Spleen (tissue), 11 donors: Measurements from ENCODE around the gene CIAPIN1. TPM values are rescaled to one million over a fixed set of nuclear protein-coding genes. Genes with fewer than 3 reads are reported as not detected.

Experiments used
- DNase-seq: peaks from one replicate; pipeline ENCODE4 v3.0.0-alpha.2; 2020
- H3K27ac ChIP-seq, 8 donors: fragments of 200-600 bp; sonication (generic) in 7 of 8; 1 replicate in 4 of 8; 2 replicates in 4 of 8; pipeline versions ENCODE4 v1.5.0 to v1.8.0; 2016 to 2021; ENCODE audit warnings: inconsistent platforms in 4 of 8, mild to moderate bottlenecking in 4 of 8, moderate library complexity in 1 of 8
- H3K27me3 ChIP-seq, 7 donors: fragments of 200-600 bp; sonication (generic) in 6 of 7; replicated peaks in 1 of 7; 1 replicate in 4 of 7; 2 replicates in 3 of 7; pipeline versions ENCODE4 v1.5.0 to v1.8.0; 2016 to 2021; ENCODE audit warnings: inconsistent platforms in 3 of 7, mild to moderate bottlenecking in 1 of 7
- H3K36me3 ChIP-seq, 6 donors: fragments of 200-600 bp; sonication (generic) in 5 of 6; 1 replicate in 4 of 6; 2 replicates in 2 of 6; pipeline versions ENCODE4 v1.5.0 to v1.8.0; 2016 to 2021; ENCODE audit warnings: inconsistent platforms in 2 of 6
- H3K4me1 ChIP-seq, 6 donors: fragments of 200-600 bp; sonication (generic) in 5 of 6; 1 replicate in 3 of 6; 2 replicates in 3 of 6; pipeline versions ENCODE4 v1.5.0 to v1.8.0; 2016 to 2021; ENCODE audit warnings: inconsistent platforms in 3 of 6
- H3K4me3 ChIP-seq, 8 donors: fragments of 200-600 bp; sonication (generic) in 7 of 8; 1 replicate in 4 of 8; 2 replicates in 4 of 8; pipeline versions ENCODE4 v1.5.0 to v1.8.0; 2016 to 2021; ENCODE audit warnings: inconsistent platforms in 4 of 8, mild to moderate bottlenecking in 4 of 8, moderate library complexity in 2 of 8
- H3K9me3 ChIP-seq, 8 donors: fragments of 200-600 bp; sonication (generic) in 7 of 8; 1 replicate in 4 of 8; 2 replicates in 4 of 8; pipeline versions ENCODE4 v1.5.0 to v1.8.0; 2016 to 2021; ENCODE audit warnings: inconsistent platforms in 4 of 8
- POLR2A ChIP-seq, 3 donors: fragments of 450-650 bp; IDR thresholded peaks; one replicate each; pipeline ENCODE4 v1.5.1; 2017; ENCODE audit warnings: antibody characterized with exemption in 3 of 3, mild to moderate bottlenecking in 1 of 3
- POLR2AphosphoS5 ChIP-seq, 3 donors: sonication (generic); formaldehyde crosslinking; IDR thresholded peaks; one replicate each; pipeline ENCODE4 v1.5.1; 2017; ENCODE audit warnings: antibody characterized with exemption in 3 of 3
- WGBS, 5 donors: extraction: QIAGEN DNeasy Blood & Tissue Kit in 3 of 5; methylation state at CpG; one replicate each; pipeline versions ENCODE4 v1.1.5 to v1.1.7; 2013 to 2018; 5-methylcytosine and 5-hydroxymethylcytosine counted together
- intact Hi-C: fragments of 100-400 bp; cut with DNase I; formaldehyde crosslinking; loops from one replicate; pipeline ENCODE4 v1.15.0; 2023; ENCODE audit warnings: low total_unique reads
- polyA plus RNA-seq, 3 donors: library from polyadenylated mRNA; stranded (reverse); fragments of 200-250 nt; gene quantifications; one replicate each; pipeline ENCODE4 v1.2.1, GENCODE V29; 2013
- total RNA-seq, 7 donors: library from RNA; depleted of rRNA in 3 of 7; stranded (reverse); fragments of >200 nt in 3 of 7; fragmentation: NEBNext Ultra II Directional in 4 of 7; extraction: Animal tissue kit (Norgen Biotek cat#: 25700) in 4 of 7; gene quantifications; one replicate each; pipeline versions ENCODE4 v1.1.0 to v1.2.1, GENCODE V29; 2016 to 2021
- TF ChIP-seq, protein P1 (sequence below), 11 experiments: fragments of 200-600 bp in 7 of 11; fragments of 450-650 bp in 4 of 11; sonication (generic) in 4 of 11; IDR thresholded peaks in 8 of 11; conservative IDR thresholded peaks in 3 of 11; 1 replicate in 7 of 11; 2 replicates in 4 of 11; pipeline versions ENCODE4 v1.4.0 to v1.8.0; 2016 to 2021; ENCODE audit warnings: antibody characterized with exemption in 11 of 11, inconsistent platforms in 4 of 11, mild to moderate bottlenecking in 1 of 11
- donor health status: healthy with polysubstance abuse.
- donor health status: DM: no; HTN: no; CAD: no; lungs with moderate emphysema.
- donor health status: DM: no; HTN: no; CAD: no.
- donor health status: Bipolar disorder and iron deficiency.
- donor health status: healthy.
- donor health status: DM: no; HTN: no; CAD: no.
- donor health status: DM: yes; HTN: yes; CAD: no.

CIAPIN1 gene
- total and polyA plus RNA-seq, 10 donors = 19.6 to 39.8 (median 28.7) TPM

DNA sequence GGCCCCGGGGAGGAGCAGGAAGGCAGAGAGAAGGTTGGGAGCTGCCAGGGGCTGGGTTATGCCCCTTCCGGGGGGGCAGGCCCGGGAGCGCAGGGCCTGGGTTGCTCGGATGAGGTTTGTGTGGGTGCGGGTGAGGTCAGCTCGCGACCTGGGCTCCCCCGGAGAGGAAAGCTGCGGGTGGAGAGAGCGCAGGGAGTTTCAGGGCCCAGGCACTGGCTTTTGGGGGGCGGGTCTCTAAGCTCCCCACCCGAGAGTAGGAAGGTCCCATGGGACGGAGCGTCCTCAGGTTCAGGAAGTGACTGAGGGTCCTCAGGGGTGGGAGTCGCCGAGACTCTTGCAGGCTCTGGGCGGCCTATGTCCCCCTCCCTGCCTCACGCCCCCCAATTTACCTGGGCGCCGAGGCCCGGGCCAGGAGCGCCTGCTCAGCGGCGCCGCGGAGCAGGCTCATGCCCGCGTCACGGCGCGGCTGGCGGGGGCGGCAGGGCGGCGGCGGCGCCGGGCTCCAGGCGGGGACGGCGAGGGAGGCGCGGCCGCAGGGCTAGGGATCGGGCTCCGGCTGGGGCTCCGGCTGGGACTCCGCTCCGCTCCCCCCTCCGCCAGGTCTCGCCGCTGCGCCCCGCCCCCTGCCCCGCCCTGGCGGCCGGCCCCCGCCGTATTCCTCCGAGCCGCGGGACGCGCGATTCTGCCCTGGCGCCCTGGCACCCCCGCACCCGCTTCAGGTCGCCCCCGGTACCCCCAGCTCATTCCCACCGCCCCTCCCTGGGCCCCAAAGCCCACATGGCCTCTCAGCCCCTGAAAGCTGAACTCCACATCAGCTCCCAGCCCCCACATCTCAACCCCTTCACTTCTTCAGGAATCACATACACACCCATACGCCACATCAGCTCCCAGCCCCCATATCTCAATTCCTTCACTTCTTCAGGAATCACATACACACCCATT, 39.0 kb upstream of the CIAPIN1 start, which contains the start of gene DOK4:
DOK4 (minus strand) TSS at position 578 of the 942 bp plus-strand sequence. CDS start 6,986 bp downstream, outside the sequence.
- no peaks in the 10 kb centered on the region for H3K9me3 ChIP-seq
- intact Hi-C loops = no loop called here
- TF ChIP-seq, protein P1, sequence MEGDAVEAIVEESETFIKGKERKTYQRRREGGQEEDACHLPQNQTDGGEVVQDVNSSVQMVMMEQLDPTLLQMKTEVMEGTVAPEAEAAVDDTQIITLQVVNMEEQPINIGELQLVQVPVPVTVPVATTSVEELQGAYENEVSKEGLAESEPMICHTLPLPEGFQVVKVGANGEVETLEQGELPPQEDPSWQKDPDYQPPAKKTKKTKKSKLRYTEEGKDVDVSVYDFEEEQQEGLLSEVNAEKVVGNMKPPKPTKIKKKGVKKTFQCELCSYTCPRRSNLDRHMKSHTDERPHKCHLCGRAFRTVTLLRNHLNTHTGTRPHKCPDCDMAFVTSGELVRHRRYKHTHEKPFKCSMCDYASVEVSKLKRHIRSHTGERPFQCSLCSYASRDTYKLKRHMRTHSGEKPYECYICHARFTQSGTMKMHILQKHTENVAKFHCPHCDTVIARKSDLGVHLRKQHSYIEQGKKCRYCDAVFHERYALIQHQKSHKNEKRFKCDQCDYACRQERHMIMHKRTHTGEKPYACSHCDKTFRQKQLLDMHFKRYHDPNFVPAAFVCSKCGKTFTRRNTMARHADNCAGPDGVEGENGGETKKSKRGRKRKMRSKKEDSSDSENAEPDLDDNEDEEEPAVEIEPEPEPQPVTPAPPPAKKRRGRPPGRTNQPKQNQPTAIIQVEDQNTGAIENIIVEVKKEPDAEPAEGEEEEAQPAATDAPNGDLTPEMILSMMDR (IDR thresholded peaks at IDR 0.05 in 8 of 11, conservative IDR thresholded peaks at IDR 0.05 in 3 of 11) = peak in 1 of 11 experiments; percentile 28
- peak in 2 of 3 donors; percentile 16 to 22 for TF ChIP-seq POLR2AphosphoS5 (IDR thresholded peaks at IDR 0.05)
- TF ChIP-seq POLR2A (IDR thresholded peaks at IDR 0.05) = no peak
- H3K27ac ChIP-seq = peak within 1 kb of the TSS in 6 of 8 donors; percentile 19 to 71 (median 64)
- H3K4me1 ChIP-seq = peaks cover 14 to 30% (median 25%) of the 10 kb centered on the region in 6 donors
- H3K4me3 ChIP-seq = peak within 1 kb of the TSS; percentile 45 to 85 (median 58)
- peak; percentile 95 for DNase-seq
- H3K36me3 ChIP-seq = no peaks in the 10 kb centered on the region
- WGBS, 5 donors = 1 to 4% (median 2%) methylated on average over 18 to 73 of the region's 73 CpGs
- H3K27me3 ChIP-seq = peaks cover 0 to 13% (median 0%) of the 10 kb centered on the region in 7 donors

DNA sequence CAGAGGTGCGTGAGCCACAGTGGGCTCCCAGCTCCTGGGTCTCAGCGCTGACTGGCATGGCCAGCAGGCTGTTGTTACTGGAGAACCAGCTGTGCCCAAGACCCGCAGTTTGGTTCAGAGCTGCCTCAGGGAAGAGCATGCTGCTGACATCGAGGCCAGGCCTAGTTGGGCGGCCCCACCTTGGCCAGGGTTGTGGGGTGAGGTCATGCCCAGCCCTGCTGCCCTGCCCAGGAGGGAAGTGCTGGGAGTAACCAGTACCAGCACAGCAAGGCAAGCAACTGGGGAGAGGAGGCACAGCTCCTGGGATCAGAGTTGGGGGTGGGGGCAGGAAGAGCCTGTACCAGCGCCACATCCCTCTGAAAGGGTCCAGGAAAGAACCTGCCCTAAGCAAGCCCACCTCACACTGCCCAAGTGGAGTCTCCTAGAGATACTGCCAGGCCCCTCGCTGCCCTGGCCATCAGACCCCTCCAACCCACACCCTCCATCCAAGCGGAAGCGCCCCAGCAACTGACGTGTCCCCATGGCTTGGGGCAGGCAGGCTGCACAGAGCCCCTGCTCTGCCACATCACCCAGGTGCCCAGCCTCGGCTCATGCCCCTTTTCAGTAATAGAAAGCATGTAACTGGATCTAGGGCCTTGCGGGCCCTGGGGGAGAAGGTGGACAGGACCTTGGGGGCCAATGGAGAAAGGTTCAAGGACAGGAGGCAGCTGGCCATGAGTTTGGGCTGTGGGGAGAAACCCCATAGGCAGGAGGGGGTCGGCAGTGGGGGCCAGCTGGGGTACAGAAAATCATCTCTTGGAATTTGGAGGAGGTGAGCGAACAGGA, 38.1 kb upstream of the CIAPIN1 start:
- Histone ChIP-seq H3K27me3 (peaks cover 0 to 14% (median 0%) of the 10 kb centered on the region in 7 donors), H3K9me3 (no peaks in the 10 kb centered on the region), H3K36me3 (no peaks in the 10 kb centered on the region), H3K4me1 (peaks cover 14 to 37% (median 29%) of the 10 kb centered on the region in 6 donors), H3K4me3 (peak overlapping the region; percentile 45 to 85 (median 58)), H3K27ac (peak overlapping the region in 4 of 8 donors; percentile 36 to 71 (median 70))
- WGBS, 5 donors = 61 to 78% (median 71%) methylated on average over 12 to 14 of the region's 14 CpGs
- peak; percentile 74 for DNase-seq
- TF ChIP-seq POLR2A (IDR thresholded peaks at IDR 0.05) (no peak), POLR2AphosphoS5 (IDR thresholded peaks at IDR 0.05) (no peak)
- TF ChIP-seq, protein P1 (IDR thresholded peaks at IDR 0.05 in 8 of 11, conservative IDR thresholded peaks at IDR 0.05 in 3 of 11) = no peak
- intact Hi-C loops = no loop called here

DNA sequence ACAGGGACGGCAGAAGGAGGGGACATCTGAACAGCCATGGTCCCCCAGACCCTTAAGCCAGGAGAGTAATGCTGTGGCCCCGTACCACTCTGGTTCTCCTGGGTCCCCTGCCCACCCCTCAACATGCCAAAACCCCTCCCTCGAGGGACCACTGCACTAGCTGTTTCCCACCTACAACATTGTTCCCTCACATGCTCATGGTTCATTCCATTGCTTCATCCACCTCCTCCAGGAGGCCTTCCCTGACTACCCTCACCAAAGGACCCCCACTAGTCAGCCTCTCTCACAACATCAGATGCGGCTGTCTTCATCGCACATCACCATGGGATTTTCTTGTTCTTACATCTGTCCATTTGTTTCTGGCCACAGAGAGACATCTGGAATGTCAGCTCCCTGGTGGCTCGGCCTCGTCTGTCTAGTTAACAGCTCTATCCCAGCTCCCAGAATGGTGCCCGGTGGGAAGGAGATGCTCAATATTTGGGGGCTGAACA, 37.4 kb upstream of the CIAPIN1 start:
- H3K4me1 ChIP-seq = peaks cover 18 to 44% (median 37%) of the 10 kb centered on the region in 6 donors
- H3K4me3 ChIP-seq = peak overlapping the region in 1 of 8 donors; percentile 85
- H3K27ac ChIP-seq = no peak overlapping the region
- 88 to 96% (median 91%) methylated on average over 7 to 8 of the region's 8 CpGs for WGBS, 5 donors
- H3K9me3 ChIP-seq = no peaks in the 10 kb centered on the region
- no peaks in the 10 kb centered on the region for H3K36me3 ChIP-seq
- TF ChIP-seq POLR2A (IDR thresholded peaks at IDR 0.05) = no peak
- TF ChIP-seq, protein P1 (IDR thresholded peaks at IDR 0.05 in 8 of 11, conservative IDR thresholded peaks at IDR 0.05 in 3 of 11) = no peak
- TF ChIP-seq POLR2AphosphoS5 (IDR thresholded peaks at IDR 0.05) = no peak
- intact Hi-C loops = no loop called here
- peaks cover 0 to 21% (median 0%) of the 10 kb centered on the region in 7 donors for H3K27me3 ChIP-seq
- DNase-seq = no peak
